Right atrium auricular region (tissue), 2 donors: ENCODE results near the gene FBXO39. TPM values are rescaled to one million over a fixed set of nuclear protein-coding genes. Genes with fewer than 3 reads are reported as not detected.

Experiments used
- DNase-seq: peaks from one replicate; pipeline ENCODE4 v3.0.0-alpha.2; 2019; ENCODE audit warnings: low spot score
- H3K27ac ChIP-seq, 2 donors: fragments of 200-600 bp; sonication (generic); 1 replicate in 1 of 2; 2 replicates in 1 of 2; pipeline ENCODE4 v1.5.1; 2016 to 2019
- H3K27me3 ChIP-seq, 2 donors: fragments of 200-600 bp; sonication (generic); one replicate each; pipeline versions ENCODE4 v1.5.1 to v1.6.0; 2017 to 2019
- H3K36me3 ChIP-seq: fragments of 200-600 bp; sonication (generic); one replicate; pipeline ENCODE4 v1.5.1; 2016
- H3K4me1 ChIP-seq, 2 donors: fragments of 200-600 bp; sonication (generic); one replicate each; pipeline versions ENCODE4 v1.5.1 to v1.6.0; 2017 to 2019
- H3K4me3 ChIP-seq, 2 donors: fragments of 200-600 bp; sonication (generic); 1 replicate in 1 of 2; 2 replicates in 1 of 2; pipeline ENCODE4 v1.5.1; 2017 to 2019; ENCODE audit warnings: mild to moderate bottlenecking in 1 of 2, moderate library complexity in 1 of 2
- H3K9me3 ChIP-seq, 2 donors: fragments of 200-600 bp; sonication (generic); one replicate each; pipeline ENCODE4 v1.5.1; 2019
- CTCF ChIP-seq, 2 donors: fragments of 200-600 bp; sonication (generic); IDR thresholded peaks; one replicate each; pipeline ENCODE4 v1.5.1; 2019; ENCODE audit warnings: antibody characterized with exemption in 2 of 2
- total RNA-seq, 2 donors: library from RNA; depleted of rRNA; stranded (reverse); fragments of >200 nt; gene quantifications; one replicate each; pipeline ENCODE4 v1.1.0, GENCODE V29; 2016

Gene FBXO39
- total RNA-seq, 2 donors from 2014 or later, result not detected

- Histone ChIP-seq H3K4me1 (peaks cover 0 to 47% of the 10 kb centered on the region in 2 donors), H3K27me3 (no peaks in the 10 kb centered on the region), H3K27ac (peak overlapping the region; percentile 80 to 87), H3K36me3 (no peaks in the 10 kb centered on the region), H3K4me3 (no peak overlapping the region), H3K9me3 (no peaks in the 10 kb centered on the region)
- DNase-seq, result peak; percentile 69
- TF ChIP-seq CTCF (IDR thresholded peaks at IDR 0.05), result no peak
These were observed 23.0 kb upstream of the FBXO39 start for GRCh38 chr17:6753006-6753445.

- no peak for DNase-seq
- H3K27ac ChIP-seq, result peak overlapping the region; percentile 80 to 87
- H3K27me3 ChIP-seq, result no peaks in the 10 kb centered on the region
- TF ChIP-seq CTCF (IDR thresholded peaks at IDR 0.05), result no peak
- no peaks in the 10 kb centered on the region for H3K36me3 ChIP-seq
- no peaks in the 10 kb centered on the region for H3K9me3 ChIP-seq
- no peak overlapping the region for H3K4me3 ChIP-seq
- H3K4me1 ChIP-seq, result peaks cover 0 to 52% of the 10 kb centered on the region in 2 donors
These were observed 22.5 kb upstream of the FBXO39 start for GRCh38 chr17:6753546-6753945.

GRCh38 chr17:6755281-6755680 lies 20.7 kb upstream of the FBXO39 start:
- no peaks in the 10 kb centered on the region for H3K9me3 ChIP-seq
- H3K27ac ChIP-seq, result peak overlapping the region; percentile 87 to 88
- peak; percentile 74 for DNase-seq
- peak overlapping the region; percentile 52 to 54 for H3K4me3 ChIP-seq
- H3K4me1 ChIP-seq, result peaks cover 0 to 52% of the 10 kb centered on the region in 2 donors
- no peak for TF ChIP-seq CTCF (IDR thresholded peaks at IDR 0.05)
- no peaks in the 10 kb centered on the region for H3K36me3 ChIP-seq
- no peaks in the 10 kb centered on the region for H3K27me3 ChIP-seq

GRCh38 chr17:6755731-6756184 lies 20.3 kb upstream of the FBXO39 start, which contains the start of gene XAF1:
Gene XAF1, plus strand, starts transcription at chr17:6756046. Its CDS starts 33 bp downstream, at chr17:6756079.
- peaks cover 0 to 52% of the 10 kb centered on the region in 2 donors for H3K4me1 ChIP-seq
- H3K27me3 ChIP-seq, result no peaks in the 10 kb centered on the region
- peak within 1 kb of the TSS; percentile 87 to 88 for H3K27ac ChIP-seq
- no peak for TF ChIP-seq CTCF (IDR thresholded peaks at IDR 0.05)
- peaks cover 4% of the 10 kb centered on the region for H3K36me3 ChIP-seq
- DNase-seq, result no peak
- no peaks in the 10 kb centered on the region for H3K9me3 ChIP-seq
- H3K4me3 ChIP-seq, result peak within 1 kb of the TSS; percentile 52 to 54

GRCh38 chr17:6756425-6757031 lies 19.5 kb upstream of the FBXO39 start:
- no peak for DNase-seq
- H3K9me3 ChIP-seq, result no peaks in the 10 kb centered on the region
- TF ChIP-seq CTCF (IDR thresholded peaks at IDR 0.05), result no peak
- peaks cover 0 to 50% of the 10 kb centered on the region in 2 donors for H3K4me1 ChIP-seq
- H3K27ac ChIP-seq, result peak overlapping the region; percentile 87 to 88
- H3K4me3 ChIP-seq, result peak overlapping the region; percentile 52 to 54
- H3K36me3 ChIP-seq, result peaks cover 11% of the 10 kb centered on the region
- H3K27me3 ChIP-seq, result no peaks in the 10 kb centered on the region
